SU-DHL-6 (cell line): ENCODE measurements around the gene PHLDB2.

Experiments used
- EZH2phosphoT487 ChIP-seq: fragments of 200-600 bp; sonication (generic), shearing (Covaris generic); conservative IDR thresholded peaks from 2 replicates; pipeline ENCODE4 v1.6.1; 2018; ENCODE audit warnings: mild to moderate bottlenecking, antibody characterized with exemption, low read length, moderate library complexity, mixed read lengths
- TF ChIP-seq, protein P1 (sequence below): fragments of 200-600 bp; sonication (generic); IDR thresholded peaks from one replicate; pipeline ENCODE4 v1.5.1; 2017; ENCODE audit warnings: antibody characterized with exemption, mild to moderate bottlenecking, low read length, moderate library complexity; ENCODE audit not compliant: insufficient read depth, poor library complexity, severe bottlenecking

DNA sequence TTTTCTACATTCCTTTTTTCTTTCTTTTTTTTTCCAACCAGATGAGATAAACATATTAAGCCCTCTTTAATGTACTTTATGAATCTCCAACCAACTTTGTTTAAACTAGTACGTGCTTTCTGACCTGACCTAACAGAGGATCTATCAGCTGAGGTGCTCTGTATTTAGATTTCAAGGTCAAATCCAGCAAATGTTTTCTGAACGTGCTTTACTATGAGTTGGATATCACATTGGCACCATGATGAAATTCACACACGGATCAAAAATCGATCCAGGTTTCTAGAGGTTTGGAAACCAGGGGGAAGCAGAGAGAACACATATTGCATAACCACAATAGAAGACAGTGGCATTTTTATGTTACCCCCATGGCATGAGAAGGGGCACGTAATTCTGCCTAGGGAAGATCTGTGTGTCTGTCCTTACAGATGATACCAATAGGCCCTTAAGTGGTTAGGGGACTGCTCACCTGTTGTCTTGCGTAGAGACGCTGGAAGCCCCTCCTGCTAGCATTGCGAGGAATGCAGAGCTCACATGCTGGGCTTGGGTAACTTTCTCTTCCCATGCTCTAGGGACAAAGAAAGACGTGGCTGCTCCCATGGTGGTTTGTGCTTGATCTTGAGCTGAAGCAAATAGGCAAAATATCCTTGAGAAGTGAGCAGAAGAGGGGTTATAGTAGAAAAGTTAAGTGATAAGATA is 60.5 kb downstream of the PHLDB2 start:
- TF ChIP-seq, protein P1, sequence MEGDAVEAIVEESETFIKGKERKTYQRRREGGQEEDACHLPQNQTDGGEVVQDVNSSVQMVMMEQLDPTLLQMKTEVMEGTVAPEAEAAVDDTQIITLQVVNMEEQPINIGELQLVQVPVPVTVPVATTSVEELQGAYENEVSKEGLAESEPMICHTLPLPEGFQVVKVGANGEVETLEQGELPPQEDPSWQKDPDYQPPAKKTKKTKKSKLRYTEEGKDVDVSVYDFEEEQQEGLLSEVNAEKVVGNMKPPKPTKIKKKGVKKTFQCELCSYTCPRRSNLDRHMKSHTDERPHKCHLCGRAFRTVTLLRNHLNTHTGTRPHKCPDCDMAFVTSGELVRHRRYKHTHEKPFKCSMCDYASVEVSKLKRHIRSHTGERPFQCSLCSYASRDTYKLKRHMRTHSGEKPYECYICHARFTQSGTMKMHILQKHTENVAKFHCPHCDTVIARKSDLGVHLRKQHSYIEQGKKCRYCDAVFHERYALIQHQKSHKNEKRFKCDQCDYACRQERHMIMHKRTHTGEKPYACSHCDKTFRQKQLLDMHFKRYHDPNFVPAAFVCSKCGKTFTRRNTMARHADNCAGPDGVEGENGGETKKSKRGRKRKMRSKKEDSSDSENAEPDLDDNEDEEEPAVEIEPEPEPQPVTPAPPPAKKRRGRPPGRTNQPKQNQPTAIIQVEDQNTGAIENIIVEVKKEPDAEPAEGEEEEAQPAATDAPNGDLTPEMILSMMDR = no peak
- no peak for TF ChIP-seq EZH2phosphoT487
